OCI-LY7 (cell line): ENCODE data around the gene TOP1.

Source experiments
- CTCF ChIP-seq: fragments of 200-600 bp; sonication (generic); conservative IDR thresholded peaks from 2 replicates; pipeline ENCODE4 v1.5.1; 2014; ENCODE audit warnings: mild to moderate bottlenecking, antibody characterized with exemption, low read length, moderate library complexity, mixed read lengths
- EZH2phosphoT487 ChIP-seq: fragments of 200-600 bp; sonication (generic); IDR thresholded peaks from 2 replicates; pipeline ENCODE4 v1.6.1; 2018; ENCODE audit warnings: low read depth, borderline replicate concordance, mild to moderate bottlenecking, mixed run types, antibody characterized with exemption, low read length, moderate library complexity, mixed read lengths

GRCh38 chr20:41014561-41015088 lies 14.0 kb upstream of the TOP1 start:
- TF ChIP-seq EZH2phosphoT487 (no peak), CTCF (no peak)
